HG02678 (cell line): ENCODE measurements around the gene TMEM272.

Experiments
- ATAC-seq: cut with Tn5 transposase; IDR thresholded peaks from one replicate; pipeline ENCODE4 v1.9.1; 2021; ENCODE audit warnings: mild to moderate bottlenecking, moderate library complexity; ENCODE audit not compliant: unreplicated experiment

TMEM272 gene

DNA sequence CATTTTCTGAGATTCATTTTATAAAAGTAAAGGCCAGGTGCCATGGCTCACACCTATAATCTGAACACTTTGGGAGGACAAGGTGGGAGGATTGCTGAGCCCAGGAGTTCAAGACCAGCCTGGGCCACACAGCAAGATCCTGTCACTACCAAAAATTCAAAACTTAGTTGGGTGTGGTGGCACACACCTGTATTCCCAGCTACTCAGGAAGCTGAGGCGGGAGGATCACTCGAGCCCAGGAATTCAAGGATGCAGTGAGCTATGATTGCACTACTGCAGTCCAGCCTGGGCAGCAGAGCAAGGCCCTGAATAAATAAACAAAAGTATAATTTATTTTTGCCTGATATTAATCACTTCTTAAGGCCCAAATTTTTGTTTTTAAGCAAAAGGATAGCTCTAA is 81.5 kb downstream of the TMEM272 start:
- no peak for ATAC-seq
